HepG2 (cell line): ENCODE data around the gene RAC3. TPM values are rescaled to one million over a fixed set of nuclear protein-coding genes. Genes with fewer than 3 reads are reported as not detected.

Source experiments
- GLI4 ChIP-seq: sonication (generic); formaldehyde crosslinking; IDR thresholded peaks from 2 replicates; pipeline ENCODE4 v1.5.1; 2020; ENCODE audit warnings: missing genetic modification reagents, mild to moderate bottlenecking, moderate library complexity, borderline replicate concordance
- JUND ChIP-seq: sonication (generic); formaldehyde crosslinking; IDR thresholded peaks from 2 replicates; pipeline ENCODE4 v1.8.0; 2022; ENCODE audit warnings: mild to moderate bottlenecking, missing genetic modification reagents
- KMT2A ChIP-seq: sonication (generic); formaldehyde crosslinking; IDR thresholded peaks from 2 replicates; pipeline ENCODE4 v1.4.0; 2020; ENCODE audit warnings: missing genetic modification reagents
- MXD4 ChIP-seq: IDR thresholded peaks from 2 replicates; pipeline ENCODE4 v1.6.1; 2016; ENCODE audit warnings: mild to moderate bottlenecking, missing biosample characterization, missing genetic modification reagents
- PBX2 ChIP-seq: IDR thresholded peaks from 2 replicates; pipeline ENCODE4 v1.6.1; 2016; ENCODE audit warnings: control low read depth
- PBX3 ChIP-seq: sonication (generic); formaldehyde crosslinking; IDR thresholded peaks from 2 replicates; pipeline ENCODE4 v1.8.1; 2023; ENCODE audit warnings: missing genetic modification reagents, inconsistent platforms, borderline replicate concordance
- SMC3 ChIP-seq: IDR thresholded peaks from 2 replicates; pipeline ENCODE4 v1.6.1; 2011; ENCODE audit warnings: low read length, improper control_type of control experiment
- SRSF4 ChIP-seq: fragments of 200-400 bp; formaldehyde crosslinking; IDR thresholded peaks from one replicate; pipeline ENCODE4 v1.6.1; 2018; ENCODE audit warnings: mild to moderate bottlenecking, low read depth, low read length, moderate library complexity; ENCODE audit not compliant: poor library complexity, severe bottlenecking
- TFDP1 ChIP-seq: IDR thresholded peaks from 2 replicates; pipeline ENCODE4 v1.6.1; 2016; ENCODE audit warnings: missing compliant biosample characterization, missing genetic modification reagents, borderline replicate concordance
- TFDP2 ChIP-seq: sonication (generic); formaldehyde crosslinking; IDR thresholded peaks from 2 replicates; pipeline ENCODE4 v1.4.0; 2020; ENCODE audit warnings: missing genetic modification reagents
- U2AF2 ChIP-seq: fragments of 200-400 bp; formaldehyde crosslinking; IDR thresholded peaks from 2 replicates; pipeline ENCODE4 v1.6.1; 2017; ENCODE audit warnings: low read depth, mild to moderate bottlenecking, low read length
- ZC3H13 ChIP-seq: sonication (generic); formaldehyde crosslinking; IDR thresholded peaks from 2 replicates; pipeline ENCODE4 v1.8.1; 2023; ENCODE audit warnings: mild to moderate bottlenecking, missing genetic modification reagents, moderate library complexity
- ZNF18 ChIP-seq: sonication (generic); formaldehyde crosslinking; IDR thresholded peaks from 2 replicates; pipeline ENCODE4 v1.8.0; 2022; ENCODE audit warnings: mild to moderate bottlenecking, missing genetic modification reagents; ENCODE audit not compliant: insufficient replicate concordance
- ZNF280B ChIP-seq: sonication (generic); formaldehyde crosslinking; IDR thresholded peaks from 2 replicates; pipeline ENCODE4 v1.5.0; 2020; ENCODE audit warnings: missing genetic modification reagents, mild to moderate bottlenecking, borderline replicate concordance
- ZNF30 ChIP-seq: sonication (generic); formaldehyde crosslinking; IDR thresholded peaks from 2 replicates; pipeline ENCODE4 v1.5.0; 2020; ENCODE audit warnings: mild to moderate bottlenecking, missing genetic modification reagents
- ZNF678 ChIP-seq: sonication (generic); formaldehyde crosslinking; IDR thresholded peaks from 2 replicates; pipeline ENCODE4 v1.4.0; 2020; ENCODE audit warnings: mild to moderate bottlenecking, missing genetic modification reagents
- ZNF713 ChIP-seq: sonication (generic); formaldehyde crosslinking; IDR thresholded peaks from 2 replicates; pipeline ENCODE4 v1.4.0; 2020; ENCODE audit warnings: mild to moderate bottlenecking, missing genetic modification reagents
- ZSCAN5A ChIP-seq: sonication (generic); formaldehyde crosslinking; IDR thresholded peaks from 2 replicates; pipeline ENCODE4 v1.8.0; 2022; ENCODE audit warnings: mild to moderate bottlenecking, missing genetic modification reagents, borderline replicate concordance
- polyA plus RNA-seq, 8 experiments: library from polyadenylated mRNA; depleted of rRNA in 3 of 8; stranded (reverse) in 7 of 8; unstranded in 1 of 8; fragments of >200 nt; fragmentation: Illumina TruSeq in 4 of 8; extraction: Trizol in 4 of 8; gene quantifications; 2 replicates each; pipeline versions ENCODE4 v1.2.1 to v1.2.3, GENCODE V29; 2011 to 2016; ENCODE audit warnings: low read depth in 4 of 8, missing spikeins in 1 of 8, mixed read lengths in 1 of 8; ENCODE audit not compliant: insufficient read depth in 1 of 8
- total RNA-seq, 5 experiments: library from RNA; depleted of rRNA; stranded (reverse); fragments of >200 nt; fragmentation: Illumina TruSeq; extraction: Trizol; gene quantifications; 2 replicates each; pipeline ENCODE4 v1.2.3, GENCODE V29; 2016; ENCODE audit warnings: low read depth in 1 of 5

The RAC3 gene
- total and polyA plus RNA-seq, 2 of the 13 experiments (the other 11 are each of a cell fraction or from before 2014, with no cell fraction given): 10.5 to 21.3 TPM

GRCh38 chr17:82015311-82015971 lies 16.0 kb upstream of the RAC3 start (continued):
- TF ChIP-seq ZSCAN5A (CRISPR knock-in tag) (no peak), PBX3 (CRISPR knock-in tag) (no peak), GLI4 (CRISPR knock-in tag) (no peak), ZNF713 (CRISPR knock-in tag) (no peak), TFDP2 (CRISPR knock-in tag) (no peak), JUND (CRISPR knock-in tag) (no peak), U2AF2 (no peak), ZC3H13 (peak; percentile 49; the same call in 1 of the 2 replicates), SRSF4 (no peak), ZNF678 (CRISPR knock-in tag) (no peak), ZNF30 (CRISPR knock-in tag) (no peak), TFDP1 (peak; percentile 17; the same call in 1 of the 2 replicates), KMT2A (CRISPR knock-in tag) (no peak), ZNF280B (CRISPR knock-in tag) (0 out of 2 replicates have a peak, but pooled peaks have one; percentile 40), ZNF18 (CRISPR knock-in tag) (no peak), PBX2 (CRISPR knock-in tag) (no peak), MXD4 (CRISPR knock-in tag) (no peak), SMC3 (no peak)
